GM12878 (cell line): ENCODE data around the gene GRM7. TPM values are rescaled to one million over a fixed set of nuclear protein-coding genes. Genes with fewer than 3 reads are reported as not detected.

Experiments used
- ATAC-seq: fragments of 200-7000 bp; cut with Tn5 transposase; 3 replicates; pipeline ENCODE4 v1.9.1; 2020; ENCODE audit warnings: mild to moderate bottlenecking, moderate library complexity
- BruUV-seq: library from RNA; stranded (reverse); fragments of 400-500 nt; replicated peaks from 2 replicates; lab custom pipeline; 2021; lab: Mats Ljungman, UMichigan
- CTCF ChIA-PET: fragments of 300-600 bp; sonication (Branson Sonifier 250); formaldehyde crosslinking; extraction: SDS; loops from one replicate; lab custom pipeline; 2021; ENCODE audit warnings: inconsistent platforms; lab: Yijun Ruan, JAX
- POLR2A ChIA-PET: fragments of 350-600 bp; formaldehyde crosslinking; extraction: SDS; loops from one replicate; lab custom pipeline; 2021; ENCODE audit warnings: inconsistent platforms; lab: Charles Lee
- RAD21 ChIA-PET: fragments of 300-600 bp; sonication (Branson Sonifier 250); formaldehyde crosslinking; loops from one replicate; lab custom pipeline; 2023; ENCODE audit warnings: antibody characterized with exemption; ENCODE audit not compliant: unreplicated experiment; lab: Charles Lee
- SMC1A ChIA-PET: fragments of 300-600 bp; sonication (Branson Sonifier 250); formaldehyde crosslinking; loops from one replicate; lab custom pipeline; 2023; ENCODE audit not compliant: unreplicated experiment, uncharacterized antibody; lab: Charles Lee
- DNase-seq: peaks from one replicate; pipeline ENCODE4 v3.0.0-alpha.2; 2011; ENCODE audit warnings: low read depth, low spot score
- FAIRE-seq: peaks from 3 replicates; lab custom pipeline; 2011; peaks lifted over from hg19 to GRCh38; lab: Jason Lieb, UNC
- H2AFZ ChIP-seq: 2 replicates; pipeline ENCODE4 v1.6.0; 2011; ENCODE audit warnings: low read depth, low read length, control low read depth; ENCODE audit not compliant: control insufficient read depth
- H3K27ac ChIP-seq: 2 replicates; pipeline ENCODE4 v1.5.1; 2011; ENCODE audit warnings: control low read depth; ENCODE audit not compliant: control insufficient read depth, insufficient read depth
- H3K27me3 ChIP-seq, 2 experiments: replicated peaks in 1 of 2; 2 replicates each; pipeline versions ENCODE4 v1.6.0 to v1.6.1; 2011; ENCODE audit warnings: low read length in 1 of 2; ENCODE audit not compliant: control insufficient read depth in 2 of 2, insufficient read depth in 2 of 2
- H3K36me3 ChIP-seq, 2 experiments: 2 replicates each; pipeline ENCODE4 v1.5.1; 2011; ENCODE audit warnings: low read length in 1 of 2; ENCODE audit not compliant: control insufficient read depth in 2 of 2, insufficient read depth in 2 of 2
- H3K4me1 ChIP-seq: 2 replicates; pipeline ENCODE4 v1.6.1; 2011; ENCODE audit warnings: mild to moderate bottlenecking, low read length, moderate library complexity, mixed read lengths; ENCODE audit not compliant: control insufficient read depth, insufficient read depth
- H3K4me2 ChIP-seq: 2 replicates; pipeline ENCODE4 v1.6.0; 2011; ENCODE audit warnings: control low read depth; ENCODE audit not compliant: control insufficient read depth, insufficient read depth
- H3K4me3 ChIP-seq: fragments of 200-600 bp; sonication (generic); 2 replicates; pipeline ENCODE4 v1.5.1; 2016
- H3K79me2 ChIP-seq: 2 replicates; pipeline ENCODE4 v1.6.0; 2011; ENCODE audit warnings: low read length; ENCODE audit not compliant: control insufficient read depth, insufficient read depth
- H3K9ac ChIP-seq: 2 replicates; pipeline ENCODE4 v1.8.0; 2011; ENCODE audit warnings: low read length, control low read depth, mixed read lengths; ENCODE audit not compliant: control insufficient read depth, insufficient read depth
- H3K9me3 ChIP-seq: replicated peaks from 3 replicates; pipeline ENCODE4 v1.5.1; 2011; ENCODE audit warnings: mild to moderate bottlenecking, low read length; ENCODE audit not compliant: control insufficient read depth, insufficient read depth
- H4K20me1 ChIP-seq: 2 replicates; pipeline ENCODE4 v1.6.0; 2011; ENCODE audit not compliant: control insufficient read depth, insufficient read depth
- ASH2L ChIP-seq: fragments of 300-600, 200-600 bp; sonication (generic); IDR thresholded peaks from 2 replicates; pipeline ENCODE4 v1.6.1; 2017; ENCODE audit warnings: low read depth, mild to moderate bottlenecking, borderline replicate concordance
- BRCA1 ChIP-seq: IDR thresholded peaks from 2 replicates; pipeline ENCODE4 v1.6.1; 2011; ENCODE audit warnings: low read depth, low read length, improper control_type of control experiment
- EED ChIP-seq: sonication (generic); IDR thresholded peaks from 2 replicates; pipeline ENCODE4 v1.6.1; 2016; ENCODE audit warnings: antibody characterized with exemption, low read depth
- FOS ChIP-seq: IDR thresholded peaks from 3 replicates; pipeline ENCODE4 v1.6.1; 2011; ENCODE audit warnings: borderline replicate concordance; ENCODE audit not compliant: insufficient read length; ENCODE audit errors: extremely low read depth
- IKZF2 ChIP-seq, 2 experiments: fragments of 450-650 bp; IDR thresholded peaks; 2 replicates each; pipeline ENCODE4 v1.6.1; 2017; ENCODE audit warnings: mild to moderate bottlenecking in 2 of 2, moderate library complexity in 2 of 2
- MEF2B ChIP-seq: fragments of 450-650 bp; IDR thresholded peaks from 2 replicates; pipeline ENCODE4 v1.6.1; 2018; ENCODE audit warnings: mild to moderate bottlenecking, moderate library complexity; ENCODE audit not compliant: partially characterized antibody, poor library complexity, severe bottlenecking
- NR2C2 ChIP-seq: IDR thresholded peaks from 2 replicates; pipeline ENCODE4 v1.6.1; 2011; ENCODE audit warnings: borderline replicate concordance, low read depth; ENCODE audit not compliant: control insufficient read depth, insufficient read length
- NRF1 ChIP-seq: conservative IDR thresholded peaks from 2 replicates; pipeline ENCODE4 v1.6.1; 2011; ENCODE audit warnings: mild to moderate bottlenecking, low read depth, low read length, improper control_type of control experiment
- POU2F2 ChIP-seq: IDR thresholded peaks from 3 replicates; pipeline ENCODE4 v1.6.1; 2011; ENCODE audit warnings: low read depth, mild to moderate bottlenecking, low read length, borderline replicate concordance
- SMAD5 ChIP-seq: IDR thresholded peaks from 2 replicates; pipeline ENCODE4 v1.6.1; 2016; ENCODE audit warnings: antibody characterized with exemption, low read depth
- SMARCA5 ChIP-seq: fragments of 450-650 bp; IDR thresholded peaks from 2 replicates; pipeline ENCODE4 v1.6.1; 2017; ENCODE audit warnings: mild to moderate bottlenecking
- TARDBP ChIP-seq: IDR thresholded peaks from 2 replicates; pipeline ENCODE4 v1.6.1; 2016; ENCODE audit warnings: borderline replicate concordance
- YBX1 ChIP-seq: fragments of 450-650 bp; IDR thresholded peaks from 2 replicates; pipeline ENCODE4 v1.6.1; 2016; ENCODE audit warnings: antibody characterized with exemption
- ZNF24 ChIP-seq: fragments of 450-650 bp; IDR thresholded peaks from 2 replicates; pipeline ENCODE4 v1.6.1; 2017; ENCODE audit warnings: antibody characterized with exemption, mild to moderate bottlenecking
- WGBS: methylation state at CpG from one replicate; pipeline ENCODE4 v1.1.6; 2016; ENCODE audit warnings: low lambda C conversion rate; ENCODE audit not compliant: insufficient replicate concordance, insufficient coverage; ENCODE audit errors: missing lambda C conversion rate; 5-methylcytosine and 5-hydroxymethylcytosine counted together
- in situ Hi-C: fragments of 300-500 bp; cut with MboI; formaldehyde crosslinking; loops from 9 replicates; pipeline ENCODE4 v1.14.3; 2018; ENCODE audit warnings: mixed read lengths
- intact Hi-C: fragments of 100-400 bp; cut with micrococcal nuclease; formaldehyde crosslinking; loops from one replicate; pipeline ENCODE4 v1.14.2; 2022; ENCODE audit not compliant: unreplicated experiment
- polyA plus RNA-seq, 11 experiments: library from polyadenylated mRNA; depleted of rRNA in 4 of 11; unstranded in 6 of 11; stranded (reverse) in 5 of 11; fragments of >200 nt; fragmentation: Nextera tagmentation in 4 of 11; fragmentation: Illumina TruSeq in 1 of 11; extraction: Ambion mirVana in 4 of 11; extraction: Trizol in 1 of 11; gene quantifications; 1 replicate in 1 of 11; 2 replicates in 10 of 11; pipeline versions ENCODE4 v1.2.1 to v1.2.3, GENCODE V29; 2011 to 2016; ENCODE audit warnings: inconsistent platforms in 2 of 11, missing spikeins in 2 of 11, low read depth in 1 of 11
- total RNA-seq, 4 experiments: library from RNA; depleted of rRNA in 3 of 4; stranded (reverse); fragments of >200 nt in 3 of 4; fragmentation: Illumina TruSeq in 1 of 4; extraction: Trizol in 1 of 4; gene quantifications; 2 replicates each; pipeline versions ENCODE4 v1.2.1 to v1.2.3, GENCODE V29; 2013 to 2021
- TF ChIP-seq, protein P1 (sequence below): IDR thresholded peaks from 2 replicates; pipeline ENCODE4 v1.6.1; 2012; ENCODE audit warnings: low read depth, low read length, improper control_type of control experiment
- TF ChIP-seq, protein P2 (sequence below): fragments of 450-650 bp; IDR thresholded peaks from 2 replicates; pipeline ENCODE4 v1.6.1; 2017; ENCODE audit warnings: antibody characterized with exemption, mild to moderate bottlenecking, moderate library complexity
- TF ChIP-seq, protein P3 (sequence below): IDR thresholded peaks from 2 replicates; pipeline ENCODE4 v1.6.1; 2011; ENCODE audit warnings: low read depth, mild to moderate bottlenecking, low read length, moderate library complexity, borderline replicate concordance; ENCODE audit errors: extremely low read depth
- TF ChIP-seq, protein P4 (sequence below): IDR thresholded peaks from 2 replicates; pipeline ENCODE4 v1.6.1; 2011; ENCODE audit warnings: borderline replicate concordance, low read depth, mild to moderate bottlenecking, moderate library complexity, mixed read lengths, low read length; ENCODE audit not compliant: insufficient read depth; ENCODE audit errors: extremely low read length
- TF ChIP-seq, protein P5 (sequence below): fragments of 150-350 bp; IDR thresholded peaks from 2 replicates; pipeline ENCODE4 v1.6.1; 2014; ENCODE audit warnings: mild to moderate bottlenecking, low read depth, low read length

The GRM7 gene
- total and polyA plus RNA-seq, 10 of the 15 experiments (the other 5 are each of a cell fraction or from before 2014, with no cell fraction given), result not detected

DNA sequence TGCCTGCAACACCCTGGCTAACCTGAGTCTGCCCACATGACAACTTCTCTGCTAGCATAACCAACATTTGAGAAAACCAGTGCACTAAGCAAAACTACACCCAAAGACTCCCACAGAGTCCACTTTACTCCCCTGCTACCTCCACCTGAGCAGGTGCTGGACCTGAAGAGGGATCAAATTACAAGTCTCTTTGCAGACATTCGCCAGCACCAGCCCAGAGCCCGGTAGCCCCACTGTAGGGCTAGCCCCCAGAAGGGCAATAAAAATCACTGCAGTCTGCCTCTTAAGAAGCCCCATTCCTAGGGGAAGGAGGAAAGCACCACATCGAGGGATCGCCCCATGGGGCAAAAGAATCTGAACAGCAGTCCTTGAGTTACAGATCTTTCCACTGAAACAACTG lies 472.2 kb downstream of the GRM7 start:
- no peak for DNase-seq
- Histone ChIP-seq H3K27me3 (no peaks in the 10 kb centered on the region), H4K20me1 (no peaks in the 10 kb centered on the region), H3K4me2 (no peak overlapping the region), H3K27ac (no peak overlapping the region), H3K79me2 (no peaks in the 10 kb centered on the region), H3K4me1 (no peaks in the 10 kb centered on the region), H2AFZ (no peak overlapping the region), H3K9ac (no peak overlapping the region), H3K36me3 (no peaks in the 10 kb centered on the region), H3K9me3 (no peaks in the 10 kb centered on the region), H3K4me3 (no peak overlapping the region)
- intact Hi-C loops, result no loop called here
- no peak for TF ChIP-seq FOS
- no peak for TF ChIP-seq IKZF2 (IDR thresholded peaks at IDR 0.05)
- TF ChIP-seq MEF2B, result no peak
- TF ChIP-seq TARDBP, result no peak
- no peak for TF ChIP-seq POU2F2
- TF ChIP-seq SMAD5, result no peak
- TF ChIP-seq, protein P1, sequence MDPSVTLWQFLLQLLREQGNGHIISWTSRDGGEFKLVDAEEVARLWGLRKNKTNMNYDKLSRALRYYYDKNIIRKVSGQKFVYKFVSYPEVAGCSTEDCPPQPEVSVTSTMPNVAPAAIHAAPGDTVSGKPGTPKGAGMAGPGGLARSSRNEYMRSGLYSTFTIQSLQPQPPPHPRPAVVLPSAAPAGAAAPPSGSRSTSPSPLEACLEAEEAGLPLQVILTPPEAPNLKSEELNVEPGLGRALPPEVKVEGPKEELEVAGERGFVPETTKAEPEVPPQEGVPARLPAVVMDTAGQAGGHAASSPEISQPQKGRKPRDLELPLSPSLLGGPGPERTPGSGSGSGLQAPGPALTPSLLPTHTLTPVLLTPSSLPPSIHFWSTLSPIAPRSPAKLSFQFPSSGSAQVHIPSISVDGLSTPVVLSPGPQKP, result no peak
- TF ChIP-seq NR2C2, result no peak
- no peak for TF ChIP-seq ASH2L
- TF ChIP-seq, protein P2, sequence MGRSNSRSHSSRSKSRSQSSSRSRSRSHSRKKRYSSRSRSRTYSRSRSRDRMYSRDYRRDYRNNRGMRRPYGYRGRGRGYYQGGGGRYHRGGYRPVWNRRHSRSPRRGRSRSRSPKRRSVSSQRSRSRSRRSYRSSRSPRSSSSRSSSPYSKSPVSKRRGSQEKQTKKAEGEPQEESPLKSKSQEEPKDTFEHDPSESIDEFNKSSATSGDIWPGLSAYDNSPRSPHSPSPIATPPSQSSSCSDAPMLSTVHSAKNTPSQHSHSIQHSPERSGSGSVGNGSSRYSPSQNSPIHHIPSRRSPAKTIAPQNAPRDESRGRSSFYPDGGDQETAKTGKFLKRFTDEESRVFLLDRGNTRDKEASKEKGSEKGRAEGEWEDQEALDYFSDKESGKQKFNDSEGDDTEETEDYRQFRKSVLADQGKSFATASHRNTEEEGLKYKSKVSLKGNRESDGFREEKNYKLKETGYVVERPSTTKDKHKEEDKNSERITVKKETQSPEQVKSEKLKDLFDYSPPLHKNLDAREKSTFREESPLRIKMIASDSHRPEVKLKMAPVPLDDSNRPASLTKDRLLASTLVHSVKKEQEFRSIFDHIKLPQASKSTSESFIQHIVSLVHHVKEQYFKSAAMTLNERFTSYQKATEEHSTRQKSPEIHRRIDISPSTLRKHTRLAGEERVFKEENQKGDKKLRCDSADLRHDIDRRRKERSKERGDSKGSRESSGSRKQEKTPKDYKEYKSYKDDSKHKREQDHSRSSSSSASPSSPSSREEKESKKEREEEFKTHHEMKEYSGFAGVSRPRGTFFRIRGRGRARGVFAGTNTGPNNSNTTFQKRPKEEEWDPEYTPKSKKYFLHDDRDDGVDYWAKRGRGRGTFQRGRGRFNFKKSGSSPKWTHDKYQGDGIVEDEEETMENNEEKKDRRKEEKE, result no peak
- TF ChIP-seq EED, result no peak
- TF ChIP-seq, protein P3, sequence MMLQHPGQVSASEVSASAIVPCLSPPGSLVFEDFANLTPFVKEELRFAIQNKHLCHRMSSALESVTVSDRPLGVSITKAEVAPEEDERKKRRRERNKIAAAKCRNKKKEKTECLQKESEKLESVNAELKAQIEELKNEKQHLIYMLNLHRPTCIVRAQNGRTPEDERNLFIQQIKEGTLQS, result no peak
- TF ChIP-seq BRCA1, result no peak
- TF ChIP-seq, protein P4, sequence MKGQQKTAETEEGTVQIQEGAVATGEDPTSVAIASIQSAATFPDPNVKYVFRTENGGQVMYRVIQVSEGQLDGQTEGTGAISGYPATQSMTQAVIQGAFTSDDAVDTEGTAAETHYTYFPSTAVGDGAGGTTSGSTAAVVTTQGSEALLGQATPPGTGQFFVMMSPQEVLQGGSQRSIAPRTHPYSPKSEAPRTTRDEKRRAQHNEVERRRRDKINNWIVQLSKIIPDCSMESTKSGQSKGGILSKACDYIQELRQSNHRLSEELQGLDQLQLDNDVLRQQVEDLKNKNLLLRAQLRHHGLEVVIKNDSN, result no peak
- TF ChIP-seq ZNF24, result no peak
- TF ChIP-seq NRF1, result no peak
- no peak for TF ChIP-seq SMARCA5
- TF ChIP-seq, protein P5, sequence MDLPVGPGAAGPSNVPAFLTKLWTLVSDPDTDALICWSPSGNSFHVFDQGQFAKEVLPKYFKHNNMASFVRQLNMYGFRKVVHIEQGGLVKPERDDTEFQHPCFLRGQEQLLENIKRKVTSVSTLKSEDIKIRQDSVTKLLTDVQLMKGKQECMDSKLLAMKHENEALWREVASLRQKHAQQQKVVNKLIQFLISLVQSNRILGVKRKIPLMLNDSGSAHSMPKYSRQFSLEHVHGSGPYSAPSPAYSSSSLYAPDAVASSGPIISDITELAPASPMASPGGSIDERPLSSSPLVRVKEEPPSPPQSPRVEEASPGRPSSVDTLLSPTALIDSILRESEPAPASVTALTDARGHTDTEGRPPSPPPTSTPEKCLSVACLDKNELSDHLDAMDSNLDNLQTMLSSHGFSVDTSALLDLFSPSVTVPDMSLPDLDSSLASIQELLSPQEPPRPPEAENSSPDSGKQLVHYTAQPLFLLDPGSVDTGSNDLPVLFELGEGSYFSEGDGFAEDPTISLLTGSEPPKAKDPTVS, result no peak
- no peak for TF ChIP-seq YBX1
- in situ Hi-C loops, result no loop called here
- WGBS, result 22% methylated on average over 4 of the region's 4 CpGs
- POLR2A ChIA-PET, result no interaction called here
- no TSS peak for BruUV-seq
- CTCF ChIA-PET, result interaction anchor here (0.6 to 1.3 kb wide), 2 partner anchors 10 to 908 kb away, joined by 3 to 6 read pairs; no protein-coding TSS in a partner anchor
- SMC1A ChIA-PET, result interaction anchor here (0.8 kb wide), 1 partner anchor 128 kb away, joined by 3 read pairs; no protein-coding TSS in a partner anchor
- no peak for FAIRE-seq
- no peak for ATAC-seq
- RAD21 ChIA-PET, result no interaction called here
